Neural cell (in vitro differentiated cells): ENCODE results near the gene GTPBP10. TPM values are rescaled to one million over a fixed set of nuclear protein-coding genes. Genes with fewer than 3 reads are reported as not detected.

Source experiments
- H2AFZ ChIP-seq: fragments of 200-600, 300-800 bp; sonication (generic), shearing (Covaris generic); 2 replicates; pipeline ENCODE4 v1.6.0; 2014; ENCODE audit warnings: low read depth, mild to moderate bottlenecking, antibody characterized with exemption, low read length, moderate library complexity
- H3F3A ChIP-seq: fragments of 200-600 bp; shearing (Covaris generic); 2 replicates; pipeline ENCODE4 v1.6.1; 2016; ENCODE audit warnings: mild to moderate bottlenecking, moderate library complexity, mixed read lengths, antibody characterized with exemption, low read length; ENCODE audit not compliant: insufficient read depth, poor library complexity, severe bottlenecking
- H3K27ac ChIP-seq: fragments of 200-600, 300-800 bp; sonication (generic), shearing (Covaris generic); 2 replicates; pipeline ENCODE4 v1.5.1; 2014; ENCODE audit warnings: mild to moderate bottlenecking, low read length, moderate library complexity
- H3K27me3 ChIP-seq: fragments of 300-800, 200-600 bp; sonication (generic), shearing (Covaris generic); 2 replicates; pipeline ENCODE4 v1.6.0; 2014; ENCODE audit warnings: mild to moderate bottlenecking, low read depth, low read length, moderate library complexity; ENCODE audit not compliant: insufficient read depth
- H3K36me3 ChIP-seq: fragments of 300-800, 200-600 bp; sonication (generic), shearing (Covaris generic); 2 replicates; pipeline ENCODE4 v1.5.1; 2014; ENCODE audit warnings: mild to moderate bottlenecking, antibody characterized with exemption, low read length, moderate library complexity; ENCODE audit not compliant: insufficient read depth
- H3K4me2 ChIP-seq: fragments of 300-800, 200-600 bp; sonication (generic), shearing (Covaris generic); 2 replicates; pipeline ENCODE4 v1.6.0; 2014; ENCODE audit warnings: mild to moderate bottlenecking, low read length
- H3K4me3 ChIP-seq: fragments of 300-800, 200-600 bp; sonication (generic), shearing (Covaris generic); 2 replicates; pipeline ENCODE4 v1.5.1; 2014; ENCODE audit warnings: mild to moderate bottlenecking, low read length, moderate library complexity
- H3K79me2 ChIP-seq: fragments of 200-600 bp; shearing (Covaris generic); replicated peaks from 2 replicates; pipeline ENCODE4 v1.6.0; 2014; ENCODE audit warnings: mild to moderate bottlenecking, low read length, moderate library complexity; ENCODE audit not compliant: insufficient read depth
- H3K9ac ChIP-seq: fragments of 300-800, 200-600 bp; sonication (generic), shearing (Covaris generic); 2 replicates; pipeline ENCODE4 v1.6.1; 2016; ENCODE audit warnings: mild to moderate bottlenecking, low read length, mixed read lengths
- H3K9me2 ChIP-seq: fragments of 200-600 bp; shearing (Covaris generic); 2 replicates; pipeline ENCODE4 v1.6.1; 2016; ENCODE audit warnings: mild to moderate bottlenecking, low read length, mixed read lengths; ENCODE audit not compliant: insufficient read depth
- H3K9me3 ChIP-seq: fragments of 200-600, 300-800 bp; sonication (generic), shearing (Covaris generic); 2 replicates; pipeline ENCODE4 v1.6.1; 2016; ENCODE audit warnings: mild to moderate bottlenecking, mixed run types, low read length, moderate library complexity, mixed read lengths
- H4K20me1 ChIP-seq: fragments of 200-600 bp; shearing (Covaris generic); 2 replicates; pipeline ENCODE4 v1.6.1; 2016; ENCODE audit warnings: mild to moderate bottlenecking, mixed run types; ENCODE audit not compliant: insufficient read depth
- EP300 ChIP-seq: fragments of 450-650 bp; conservative IDR thresholded peaks from 2 replicates; pipeline ENCODE4 v1.6.1; 2014; ENCODE audit warnings: antibody characterized with exemption, mild to moderate bottlenecking, moderate library complexity; ENCODE audit not compliant: poor library complexity, severe bottlenecking
- EZH2 ChIP-seq: fragments of 200-600, 300-800 bp; shearing (Covaris generic), sonication (generic); IDR thresholded peaks from 2 replicates; pipeline ENCODE4 v1.6.1; 2014; ENCODE audit warnings: antibody characterized with exemption, low read length, borderline replicate concordance, mild to moderate bottlenecking; ENCODE audit not compliant: insufficient read depth, poor library complexity, severe bottlenecking
- MXI1 ChIP-seq: fragments of 450-650 bp; conservative IDR thresholded peaks from 2 replicates; pipeline ENCODE4 v1.6.1; 2014; ENCODE audit warnings: antibody characterized with exemption, mild to moderate bottlenecking; ENCODE audit not compliant: poor library complexity, severe bottlenecking
- POLR2AphosphoS5 ChIP-seq: IDR thresholded peaks from 2 replicates; pipeline ENCODE4 v1.6.1; 2012
- RAD21 ChIP-seq: fragments of 450-650 bp; conservative IDR thresholded peaks from 2 replicates; pipeline ENCODE4 v1.6.1; 2014; ENCODE audit warnings: antibody characterized with exemption, mild to moderate bottlenecking, moderate library complexity
- SMC3 ChIP-seq: fragments of 450-650 bp; conservative IDR thresholded peaks from 2 replicates; pipeline ENCODE4 v1.6.1; 2014; ENCODE audit warnings: antibody characterized with exemption, mild to moderate bottlenecking, moderate library complexity; ENCODE audit not compliant: poor library complexity
- TAF1 ChIP-seq: IDR thresholded peaks from 2 replicates; pipeline ENCODE4 v1.6.1; 2012; ENCODE audit warnings: low read depth
- polyA plus RNA-seq: library from polyadenylated mRNA; depleted of rRNA; stranded (reverse); fragments of >200 nt; gene quantifications from 2 replicates; pipeline ENCODE4 v1.2.3, GENCODE V29; 2014
- TF ChIP-seq, protein P1 (sequence below): IDR thresholded peaks from 2 replicates; pipeline ENCODE4 v1.6.1; 2012; ENCODE audit warnings: borderline replicate concordance
- TF ChIP-seq, protein P2 (sequence below): fragments of 450-650 bp; IDR thresholded peaks from 2 replicates; pipeline ENCODE4 v1.5.1; 2014; ENCODE audit warnings: antibody characterized with exemption, mild to moderate bottlenecking, moderate library complexity; ENCODE audit not compliant: poor library complexity, severe bottlenecking

The GTPBP10 gene
- polyA plus RNA-seq, 1 donor from 2014 or later, result 22.8 TPM

DNA sequence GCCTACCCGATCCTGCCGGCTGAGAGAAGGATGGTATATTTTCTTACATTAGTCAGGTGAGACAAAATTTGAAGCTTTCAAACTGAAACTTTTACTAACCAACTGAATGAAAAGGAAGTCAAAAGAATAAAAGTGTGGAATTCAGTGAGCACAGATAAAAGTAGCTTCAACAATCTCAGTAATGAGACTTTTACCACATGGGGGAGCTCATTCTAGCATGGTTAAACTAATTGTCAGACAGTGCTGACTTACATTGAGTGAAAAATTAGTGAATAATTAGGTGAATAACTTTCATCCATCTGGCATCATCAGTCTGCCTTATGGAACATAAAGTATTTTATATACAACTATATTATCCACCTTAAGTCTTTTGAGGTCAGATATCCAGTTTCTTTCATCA is 33.8 kb upstream of the GTPBP10 start:
- no peaks in the 10 kb centered on the region for H3K79me2 ChIP-seq
- TF ChIP-seq MXI1 (no peak), EZH2 (no peak), EP300 (no peak), SMC3 (no peak), TAF1 (no peak), RAD21 (no peak), POLR2AphosphoS5 (no peak)
- TF ChIP-seq, protein P1, sequence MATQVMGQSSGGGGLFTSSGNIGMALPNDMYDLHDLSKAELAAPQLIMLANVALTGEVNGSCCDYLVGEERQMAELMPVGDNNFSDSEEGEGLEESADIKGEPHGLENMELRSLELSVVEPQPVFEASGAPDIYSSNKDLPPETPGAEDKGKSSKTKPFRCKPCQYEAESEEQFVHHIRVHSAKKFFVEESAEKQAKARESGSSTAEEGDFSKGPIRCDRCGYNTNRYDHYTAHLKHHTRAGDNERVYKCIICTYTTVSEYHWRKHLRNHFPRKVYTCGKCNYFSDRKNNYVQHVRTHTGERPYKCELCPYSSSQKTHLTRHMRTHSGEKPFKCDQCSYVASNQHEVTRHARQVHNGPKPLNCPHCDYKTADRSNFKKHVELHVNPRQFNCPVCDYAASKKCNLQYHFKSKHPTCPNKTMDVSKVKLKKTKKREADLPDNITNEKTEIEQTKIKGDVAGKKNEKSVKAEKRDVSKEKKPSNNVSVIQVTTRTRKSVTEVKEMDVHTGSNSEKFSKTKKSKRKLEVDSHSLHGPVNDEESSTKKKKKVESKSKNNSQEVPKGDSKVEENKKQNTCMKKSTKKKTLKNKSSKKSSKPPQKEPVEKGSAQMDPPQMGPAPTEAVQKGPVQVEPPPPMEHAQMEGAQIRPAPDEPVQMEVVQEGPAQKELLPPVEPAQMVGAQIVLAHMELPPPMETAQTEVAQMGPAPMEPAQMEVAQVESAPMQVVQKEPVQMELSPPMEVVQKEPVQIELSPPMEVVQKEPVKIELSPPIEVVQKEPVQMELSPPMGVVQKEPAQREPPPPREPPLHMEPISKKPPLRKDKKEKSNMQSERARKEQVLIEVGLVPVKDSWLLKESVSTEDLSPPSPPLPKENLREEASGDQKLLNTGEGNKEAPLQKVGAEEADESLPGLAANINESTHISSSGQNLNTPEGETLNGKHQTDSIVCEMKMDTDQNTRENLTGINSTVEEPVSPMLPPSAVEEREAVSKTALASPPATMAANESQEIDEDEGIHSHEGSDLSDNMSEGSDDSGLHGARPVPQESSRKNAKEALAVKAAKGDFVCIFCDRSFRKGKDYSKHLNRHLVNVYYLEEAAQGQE, result no peak
- TF ChIP-seq, protein P2, sequence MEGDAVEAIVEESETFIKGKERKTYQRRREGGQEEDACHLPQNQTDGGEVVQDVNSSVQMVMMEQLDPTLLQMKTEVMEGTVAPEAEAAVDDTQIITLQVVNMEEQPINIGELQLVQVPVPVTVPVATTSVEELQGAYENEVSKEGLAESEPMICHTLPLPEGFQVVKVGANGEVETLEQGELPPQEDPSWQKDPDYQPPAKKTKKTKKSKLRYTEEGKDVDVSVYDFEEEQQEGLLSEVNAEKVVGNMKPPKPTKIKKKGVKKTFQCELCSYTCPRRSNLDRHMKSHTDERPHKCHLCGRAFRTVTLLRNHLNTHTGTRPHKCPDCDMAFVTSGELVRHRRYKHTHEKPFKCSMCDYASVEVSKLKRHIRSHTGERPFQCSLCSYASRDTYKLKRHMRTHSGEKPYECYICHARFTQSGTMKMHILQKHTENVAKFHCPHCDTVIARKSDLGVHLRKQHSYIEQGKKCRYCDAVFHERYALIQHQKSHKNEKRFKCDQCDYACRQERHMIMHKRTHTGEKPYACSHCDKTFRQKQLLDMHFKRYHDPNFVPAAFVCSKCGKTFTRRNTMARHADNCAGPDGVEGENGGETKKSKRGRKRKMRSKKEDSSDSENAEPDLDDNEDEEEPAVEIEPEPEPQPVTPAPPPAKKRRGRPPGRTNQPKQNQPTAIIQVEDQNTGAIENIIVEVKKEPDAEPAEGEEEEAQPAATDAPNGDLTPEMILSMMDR, result no peak
- H3K9me3 ChIP-seq, result no peaks in the 10 kb centered on the region
- H3K9ac ChIP-seq, result no peak overlapping the region
- no peak overlapping the region for H3K4me3 ChIP-seq
- H3K27me3 ChIP-seq, result no peaks in the 10 kb centered on the region
- no peak overlapping the region for H3K27ac ChIP-seq
- no peak overlapping the region for H2AFZ ChIP-seq
- H3K36me3 ChIP-seq, result no peaks in the 10 kb centered on the region
- no peaks in the 10 kb centered on the region for H3K9me2 ChIP-seq
- H3K4me2 ChIP-seq, result no peak overlapping the region
- no peaks in the 10 kb centered on the region for H3F3A ChIP-seq
- no peaks in the 10 kb centered on the region for H4K20me1 ChIP-seq

DNA sequence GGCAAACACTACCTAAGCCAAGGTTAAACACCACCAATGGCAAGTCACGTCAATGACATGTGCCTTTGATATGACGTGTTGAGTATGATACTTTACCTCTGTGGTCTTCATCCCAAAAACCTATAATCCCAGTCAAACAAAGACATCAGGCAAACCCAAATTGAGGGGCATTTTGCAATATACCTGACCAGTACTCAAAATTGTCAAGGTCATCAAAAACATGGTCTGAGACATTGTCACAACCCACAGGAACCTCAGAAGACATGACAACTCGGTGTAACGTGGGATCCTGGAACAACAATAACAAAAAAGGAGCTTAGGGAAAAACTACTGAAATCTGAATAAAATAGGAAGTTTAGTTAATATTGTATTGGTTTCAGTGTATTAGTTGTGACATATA is 32.6 kb upstream of the GTPBP10 start:
- TF ChIP-seq SMC3 (no peak), POLR2AphosphoS5 (no peak), MXI1 (no peak), EZH2 (no peak), EP300 (no peak), TAF1 (no peak), RAD21 (no peak)
- TF ChIP-seq, protein P2, result no peak
- TF ChIP-seq, protein P1, result no peak
- H3K27me3 ChIP-seq, result no peaks in the 10 kb centered on the region

More for the DNA sequence above, 32.6 kb upstream of the GTPBP10 start:
- Histone ChIP-seq H3K4me3 (no peak overlapping the region), H4K20me1 (no peaks in the 10 kb centered on the region), H3K9me2 (no peaks in the 10 kb centered on the region), H3F3A (no peaks in the 10 kb centered on the region), H2AFZ (no peak overlapping the region), H3K27ac (no peak overlapping the region), H3K4me2 (no peak overlapping the region), H3K9me3 (no peaks in the 10 kb centered on the region), H3K79me2 (no peaks in the 10 kb centered on the region), H3K9ac (no peak overlapping the region), H3K36me3 (no peaks in the 10 kb centered on the region)
